IMR-90 (cell line): ENCODE measurements around the gene CENPN. TPM values are rescaled to one million over a fixed set of nuclear protein-coding genes. Genes with fewer than 3 reads are reported as not detected.
A peak's percentile ranks its signal among the peaks of the same experiment; 100 is the strongest.

Source experiments
- ATAC-seq: fragments of 200-7000 bp; cut with Tn5 transposase; 2 replicates; pipeline ENCODE4 v1.9.1; 2020; ENCODE audit warnings: low read depth, mild to moderate bottlenecking, moderate library complexity
- BruUV-seq: library from RNA; stranded (reverse); fragments of 400-500 nt; replicated peaks from 2 replicates; lab custom pipeline; 2021; lab: Mats Ljungman, UMichigan
- CTCF ChIA-PET: fragments of 300-600 bp; formaldehyde crosslinking; extraction: SDS; loops from one replicate; lab custom pipeline; 2021; ENCODE audit warnings: antibody characterized with exemption; lab: Yijun Ruan, JAX
- POLR2A ChIA-PET: fragments of 300-600 bp; sonication (Branson Sonifier 250); formaldehyde crosslinking; loops from one replicate; lab custom pipeline; 2022; ENCODE audit warnings: antibody characterized with exemption; ENCODE audit not compliant: unreplicated experiment; lab: Charles Lee
- DNase-seq: peaks from one replicate; pipeline ENCODE4 v3.0.0; 2013
- H2AFZ ChIP-seq: replicated peaks from 2 replicates; pipeline ENCODE3; 2013; ENCODE audit warnings: low read length, mild to moderate bottlenecking; ENCODE audit not compliant: poor library complexity
- H2AK5ac ChIP-seq: 2 replicates; pipeline ENCODE4 v1.6.1; 2013; ENCODE audit warnings: low read depth, low read length, inconsistent platforms
- H2AK9ac ChIP-seq: replicated peaks from 2 replicates; pipeline ENCODE3; 2013; ENCODE audit warnings: mild to moderate bottlenecking, low read depth, low read length, moderate library complexity; ENCODE audit not compliant: poor library complexity
- H2BK120ac ChIP-seq: 2 replicates; pipeline ENCODE4 v1.6.1; 2013; ENCODE audit warnings: low read depth, low read length, inconsistent platforms
- H2BK15ac ChIP-seq: 3 replicates; pipeline ENCODE4 v1.6.1; 2013; ENCODE audit warnings: low read depth, low read length, inconsistent platforms
- H2BK20ac ChIP-seq: 2 replicates; pipeline ENCODE4 v1.6.1; 2013; ENCODE audit warnings: low read depth, mild to moderate bottlenecking, inconsistent platforms, low read length, moderate library complexity
- H2BK5ac ChIP-seq: 2 replicates; pipeline ENCODE4 v1.6.1; 2013; ENCODE audit warnings: mild to moderate bottlenecking, low read depth, low read length, inconsistent platforms; ENCODE audit not compliant: poor library complexity, severe bottlenecking
- H3K14ac ChIP-seq: replicated peaks from 2 replicates; pipeline ENCODE4 v1.6.1; 2013; ENCODE audit warnings: low read depth, low read length, inconsistent platforms
- H3K18ac ChIP-seq: 2 replicates; pipeline ENCODE4 v1.6.1; 2013; ENCODE audit warnings: low read depth, low read length, control low read depth
- H3K23ac ChIP-seq: 2 replicates; pipeline ENCODE4 v1.6.1; 2013; ENCODE audit warnings: low read depth, low read length, inconsistent platforms
- H3K27ac ChIP-seq: 2 replicates; pipeline ENCODE4 v1.5.1; 2013; ENCODE audit warnings: mild to moderate bottlenecking, control low read depth, low read length; ENCODE audit not compliant: insufficient read depth
- H3K27me3 ChIP-seq: 2 replicates; pipeline ENCODE4 v1.6.1; 2013; ENCODE audit warnings: low read length; ENCODE audit not compliant: control insufficient read depth, insufficient read depth
- H3K36me3 ChIP-seq: 2 replicates; pipeline ENCODE4 v1.6.1; 2013; ENCODE audit warnings: low read length, mixed read lengths; ENCODE audit not compliant: control insufficient read depth, insufficient read depth
- H3K4ac ChIP-seq: 2 replicates; pipeline ENCODE4 v1.6.1; 2013; ENCODE audit warnings: low read depth, low read length, inconsistent platforms
- H3K4me1 ChIP-seq: 2 replicates; pipeline ENCODE4 v1.6.1; 2013; ENCODE audit warnings: low read length, mixed read lengths; ENCODE audit not compliant: control insufficient read depth, insufficient read depth
- H3K4me2 ChIP-seq: 2 replicates; pipeline ENCODE4 v1.6.1; 2013; ENCODE audit warnings: low read depth, mild to moderate bottlenecking, control low read depth, low read length, moderate library complexity
- H3K4me3 ChIP-seq: 2 replicates; pipeline ENCODE4 v1.5.1; 2013; ENCODE audit warnings: low read depth, mild to moderate bottlenecking, control low read depth, low read length, moderate library complexity; ENCODE audit not compliant: insufficient read depth
- H3K56ac ChIP-seq: 2 replicates; pipeline ENCODE4 v1.6.1; 2013; ENCODE audit warnings: low read length, inconsistent platforms; ENCODE audit not compliant: insufficient read depth; ENCODE audit errors: extremely low read depth
- H3K79me1 ChIP-seq, 2 experiments: 2 replicates each; pipeline ENCODE4 v1.6.1; 2013; ENCODE audit warnings: low read length in 2 of 2, inconsistent platforms in 1 of 2, low read depth in 1 of 2
- H3K9ac ChIP-seq: 2 replicates; pipeline ENCODE4 v1.6.1; 2013; ENCODE audit warnings: low read depth, low read length, control low read depth
- H3K9me1 ChIP-seq: 2 replicates; pipeline ENCODE4 v1.6.1; 2013; ENCODE audit warnings: low read length, inconsistent platforms; ENCODE audit not compliant: insufficient read depth
- H3K9me3 ChIP-seq: 2 replicates; pipeline ENCODE4 v1.6.1; 2013; ENCODE audit warnings: low read length; ENCODE audit not compliant: control insufficient read depth, insufficient read depth
- H4K20me1 ChIP-seq: 2 replicates; pipeline ENCODE4 v1.6.1; 2013; ENCODE audit warnings: low read length, inconsistent platforms; ENCODE audit not compliant: insufficient read depth
- H4K5ac ChIP-seq: 2 replicates; pipeline ENCODE4 v1.6.1; 2013; ENCODE audit warnings: mild to moderate bottlenecking, low read depth, low read length, control low read depth
- H4K8ac ChIP-seq, 2 experiments: 2 replicates each; pipeline ENCODE4 v1.6.1; 2013; ENCODE audit warnings: low read depth in 2 of 2, low read length in 2 of 2, control low read depth in 1 of 2, inconsistent platforms in 1 of 2
- H4K91ac ChIP-seq: 2 replicates; pipeline ENCODE4 v1.6.1; 2013; ENCODE audit warnings: low read depth, low read length, inconsistent platforms; ENCODE audit not compliant: insufficient read depth
- CEBPB ChIP-seq: IDR thresholded peaks from 2 replicates; pipeline ENCODE4 v1.6.1; 2012; ENCODE audit warnings: low read depth, low read length, improper control_type of control experiment
- CHD1 ChIP-seq: IDR thresholded peaks from 2 replicates; pipeline ENCODE4 v1.6.1; 2012; ENCODE audit warnings: low read depth, low read length, improper control_type of control experiment
- CTCF ChIP-seq: conservative IDR thresholded peaks from 2 replicates; pipeline ENCODE4 v1.5.1; 2012; ENCODE audit warnings: mild to moderate bottlenecking, low read depth, low read length, improper control_type of control experiment
- ELK1 ChIP-seq: fragments of 150-350 bp; IDR thresholded peaks from 2 replicates; pipeline ENCODE4 v1.6.1; 2016; ENCODE audit warnings: low read depth, mild to moderate bottlenecking, low read length, moderate library complexity, borderline replicate concordance
- FOS ChIP-seq: fragments of 150-350 bp; IDR thresholded peaks from 2 replicates; pipeline ENCODE4 v1.6.1; 2016; ENCODE audit warnings: low read depth, low read length
- MAFK ChIP-seq: IDR thresholded peaks from 2 replicates; pipeline ENCODE4 v1.6.1; 2012; ENCODE audit warnings: low read depth, low read length, improper control_type of control experiment
- MAZ ChIP-seq: IDR thresholded peaks from 2 replicates; pipeline ENCODE4 v1.6.1; 2012; ENCODE audit warnings: low read depth, mild to moderate bottlenecking, low read length, improper control_type of control experiment, moderate library complexity, borderline replicate concordance
- NFE2L2 ChIP-seq: fragments of 150-350 bp; IDR thresholded peaks from 2 replicates; pipeline ENCODE4 v1.6.1; 2016; ENCODE audit warnings: low read depth, mild to moderate bottlenecking, low read length
- POLR2A ChIP-seq: IDR thresholded peaks from 2 replicates; pipeline ENCODE4 v1.6.1; 2012; ENCODE audit warnings: mild to moderate bottlenecking, low read depth, low read length
- RAD21 ChIP-seq: IDR thresholded peaks from 2 replicates; pipeline ENCODE4 v1.6.1; 2012; ENCODE audit warnings: low read length, improper control_type of control experiment
- RCOR1 ChIP-seq: IDR thresholded peaks from 2 replicates; pipeline ENCODE4 v1.6.1; 2012; ENCODE audit warnings: mild to moderate bottlenecking, low read length, improper control_type of control experiment; ENCODE audit not compliant: insufficient replicate concordance
- RFX5 ChIP-seq: IDR thresholded peaks from 2 replicates; pipeline ENCODE4 v1.8.0; 2012; ENCODE audit warnings: low read depth, mild to moderate bottlenecking, low read length, moderate library complexity
- SMC3 ChIP-seq: fragments of 150-350 bp; IDR thresholded peaks from 2 replicates; pipeline ENCODE4 v1.6.1; 2016; ENCODE audit warnings: low read depth, mild to moderate bottlenecking, antibody characterized with exemption, low read length, moderate library complexity
- USF2 ChIP-seq: fragments of 150-350 bp; IDR thresholded peaks from 2 replicates; pipeline ENCODE4 v1.6.1; 2017; ENCODE audit warnings: mild to moderate bottlenecking, antibody characterized with exemption, low read length, low read depth
- WGBS, 2 experiments: methylation state at CpG; one replicate each; pipeline versions ENCODE4 v1.1.5 to v1.1.7; 2013; ENCODE audit warnings: missing lambda C conversion rate in 2 of 2; ENCODE audit not compliant: insufficient read length in 1 of 2; ENCODE audit errors: extremely low coverage in 2 of 2; 5-methylcytosine and 5-hydroxymethylcytosine counted together
- dilution Hi-C: fragments of 300-500 bp; cut with HindIII; formaldehyde crosslinking; loops from one replicate; pipeline ENCODE4 v1.14.3; 2018; ENCODE audit warnings: low sequenced_read_pairs; ENCODE audit not compliant: unreplicated experiment
- in situ Hi-C: fragments of 300-500 bp; cut with MboI; formaldehyde crosslinking; loops from 3 replicates; pipeline ENCODE4 v1.14.3; 2019; ENCODE audit warnings: low sequenced_read_pairs, inconsistent platforms, mixed read lengths
- intact Hi-C: fragments of 100-400 bp; cut with micrococcal nuclease; formaldehyde crosslinking; loops from 2 replicates; pipeline ENCODE4 v1.10.0; 2022
- polyA plus RNA-seq, 3 experiments: library from polyadenylated mRNA; depleted of rRNA; stranded (reverse); fragments of >200 nt; gene quantifications; 2 replicates each; pipeline ENCODE4 v1.2.3, GENCODE V29; 2012; ENCODE audit warnings: low replicate concordance in 1 of 3
- total RNA-seq: library from RNA; depleted of rRNA; stranded (reverse); fragments of >200 nt; gene quantifications from 2 replicates; pipeline ENCODE4 v1.2.3, GENCODE V29; 2012

Gene CENPN
- total and polyA plus RNA-seq, 2 of the 4 experiments (the other 2 are of a cell fraction): 20.5 to 22.8 TPM

GRCh38 chr16:81035398-81035974 is 28.5 kb downstream of the CENPN start, which contains the start of gene ATMIN:
Gene ATMIN, plus strand, starts transcription at chr16:81035842. Its CDS starts 29 bp downstream, at chr16:81035871.
- Histone ChIP-seq H2BK120ac (no peak within 1 kb of the TSS), H2BK5ac (no peak within 1 kb of the TSS), H2AK9ac (peak within 1 kb of the TSS; percentile 49), H3K79me1 (peaks cover 29 to 33% of the 10 kb centered on the region in 2 experiments), H4K91ac (no peak within 1 kb of the TSS), H3K23ac (peak within 1 kb of the TSS; percentile 13), H4K20me1 (peaks cover 9% of the 10 kb centered on the region; the same call in 1 of the 2 replicates), H3K9me3 (no peaks in the 10 kb centered on the region), H3K14ac (peak within 1 kb of the TSS; percentile 1; the same call in 1 of the 2 replicates), H2BK20ac (no peak within 1 kb of the TSS), H2AFZ (peak within 1 kb of the TSS; percentile 93), H4K8ac (peak within 1 kb of the TSS in 1 of 2 experiments; percentile 22; a peak in 2 of 4 replicates), H3K56ac (0 out of 2 replicates have a peak within 1 kb of the TSS, but pooled peaks have one; percentile 3), H2BK15ac (no peak within 1 kb of the TSS), H3K9ac (peak within 1 kb of the TSS; percentile 79), H3K4ac (no peak within 1 kb of the TSS), H3K27me3 (no peaks in the 10 kb centered on the region), H2AK5ac (peak within 1 kb of the TSS; percentile 3; the same call in 1 of the 2 replicates), H3K18ac (no peak within 1 kb of the TSS), H3K4me3 (peak within 1 kb of the TSS; percentile 89), H3K36me3 (peaks cover 3% of the 10 kb centered on the region; the same call in 1 of the 2 replicates), H3K4me2 (peak within 1 kb of the TSS; percentile 94), H3K4me1 (peaks cover 2% of the 10 kb centered on the region; the same call in 1 of the 2 replicates), H3K9me1 (peaks cover 16% of the 10 kb centered on the region; the same call in 1 of the 2 replicates), H4K5ac (no peak within 1 kb of the TSS), H3K27ac (peak within 1 kb of the TSS; percentile 67)
- ATAC-seq (peak; percentile 96), DNase-seq (peak; percentile 77)
- WGBS, 2 experiments: 5% methylated on average over 17 of the region's 54 CpGs; no CpG with 5 or more reads in 1 of the 2 experiments
- in situ Hi-C loops (loop anchor here (25.0 kb wide), 1 partner anchor 702 kb away; no protein-coding TSS in a partner anchor), dilution Hi-C loops (no loop called here), intact Hi-C loops (loop anchor here (1.0 to 5.0 kb wide), 5 partner anchors 42 to 703 kb away; partner anchors contain the start of genes C16orf46, GAN and GCSH)
- ChIA-PET POLR2A (no interaction called here), CTCF (interaction anchor here (0.6 to 1.9 kb wide), 19 partner anchors 10 to 1921 kb away, joined by 3 to 9 read pairs (median 3); no protein-coding TSS in a partner anchor)
- no TSS peak for BruUV-seq
- TF ChIP-seq RCOR1 (no peak), MAFK (no peak), RFX5 (no peak), CHD1 (no peak), CTCF (peak; percentile 100; the same call in 1 of the 2 replicates), POLR2A (peak; percentile 36; the same call in 1 of the 2 replicates), USF2 (no peak), CEBPB (no peak), NFE2L2 (no peak), FOS (no peak), ELK1 (0 out of 2 replicates have a peak, but pooled peaks have one; percentile 17), SMC3 (peak; percentile 85), MAZ (peak; percentile 78), RAD21 (peak; percentile 69)
